Muscle of back (tissue), 11 donors: ENCODE data around the gene WRNIP1. TPM values are rescaled to one million over a fixed set of nuclear protein-coding genes. Genes with fewer than 3 reads are reported as not detected.
A peak's percentile ranks its signal among the peaks of the same experiment; 100 is the strongest.

Source experiments
- DNase-seq, 3 donors: peaks; one replicate each; pipeline versions ENCODE4 v3.0.0 to v3.0.0-alpha.2; 2013
- polyA plus RNA-seq, 10 donors: library from polyadenylated mRNA; unstranded; fragments of 120-200 nt; gene quantifications; one replicate each; pipeline ENCODE4 v1.2.1, GENCODE V29; 2013; ENCODE audit not compliant: insufficient read length in 10 of 10

WRNIP1 gene
- polyA plus RNA-seq, 10 donors, result 42.3 to 53.5 (median 48.9) TPM

DNA sequence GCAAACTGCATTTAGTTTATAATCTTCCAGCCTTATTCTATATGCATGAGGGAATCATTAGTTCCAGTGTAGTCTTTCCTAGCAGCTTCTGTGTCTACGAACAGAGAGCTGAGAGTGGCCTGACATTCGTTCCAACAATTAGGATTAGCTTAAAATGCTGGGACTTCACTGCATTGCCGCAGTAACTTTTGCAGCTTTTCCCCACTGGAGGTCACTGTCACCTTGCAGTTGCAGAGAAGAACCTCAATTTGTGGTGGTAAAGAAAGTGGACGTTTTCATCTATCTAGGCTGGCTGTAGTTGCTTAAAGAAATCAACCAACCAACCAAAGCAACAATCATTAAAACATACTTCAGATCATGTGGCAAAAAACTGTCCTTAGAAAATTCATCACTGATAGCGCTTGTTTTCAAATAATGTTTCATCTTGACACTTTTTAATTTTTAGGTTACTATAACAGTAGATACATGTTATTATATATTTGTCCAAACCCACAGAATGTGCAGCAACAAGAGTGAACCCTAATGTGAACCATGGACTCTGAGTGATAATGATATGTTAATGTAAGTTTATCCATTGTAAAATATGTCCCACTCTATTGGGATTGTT, 26.7 kb upstream of the WRNIP1 start:
- peak; percentile 47 to 78 (median 65) for DNase-seq

DNA sequence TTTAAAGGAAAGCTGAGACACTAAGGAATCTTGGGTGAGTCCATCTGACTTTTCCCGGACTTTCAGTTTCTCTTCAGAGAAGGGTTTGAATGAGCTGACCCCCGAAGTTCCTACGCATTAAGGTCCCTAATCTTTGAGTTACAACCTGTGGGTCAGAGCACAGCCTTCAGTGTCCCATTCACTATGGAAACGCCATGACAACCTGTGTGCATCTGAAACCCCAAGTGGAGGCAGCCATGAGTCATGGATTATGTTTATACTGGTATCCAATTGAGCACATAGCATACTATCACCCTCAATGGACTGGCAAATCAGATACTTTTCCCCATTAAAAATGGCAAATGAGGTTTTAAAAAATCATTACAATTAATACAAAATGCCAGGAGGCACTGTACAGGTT, 25.9 kb upstream of the WRNIP1 start:
- DNase-seq, result no peak

DNA sequence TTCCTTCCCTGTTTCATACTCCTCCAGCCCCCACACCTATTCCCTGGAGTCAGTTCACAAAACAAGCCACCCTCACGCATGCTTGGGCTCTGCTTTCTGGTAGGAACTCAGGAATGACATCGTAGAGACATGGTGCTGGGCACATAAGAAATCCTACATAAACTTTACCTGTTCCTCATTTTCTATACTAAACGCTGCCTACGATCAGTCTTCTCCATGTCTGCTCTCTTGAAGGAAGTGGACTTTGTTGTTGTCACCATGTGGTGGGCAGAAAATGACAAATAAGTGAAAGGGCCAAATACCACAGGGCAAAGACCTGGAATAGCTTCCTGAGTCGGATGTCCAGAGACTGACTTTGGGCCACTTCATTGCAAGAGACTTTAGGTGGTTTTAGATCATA, 24.6 kb upstream of the WRNIP1 start:
- DNase-seq, result no peak

DNA sequence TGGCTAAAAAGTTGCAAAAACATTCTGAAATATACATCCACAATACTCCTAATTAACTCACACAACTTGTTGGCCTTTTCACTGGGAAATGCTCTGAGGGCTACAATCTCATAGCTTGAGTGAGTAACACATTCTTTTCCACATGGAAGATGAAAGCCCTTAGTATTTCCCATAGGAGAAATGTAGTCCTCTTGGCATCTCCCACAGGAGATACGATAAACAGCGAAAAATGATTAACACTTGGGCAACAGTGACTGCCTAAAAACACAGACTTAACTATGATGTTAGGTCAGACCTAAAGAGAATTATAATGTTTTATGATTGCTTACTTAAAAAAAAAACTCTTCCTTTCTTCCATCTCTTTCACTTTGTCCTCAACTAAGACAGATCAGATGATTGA, 23.4 kb upstream of the WRNIP1 start:
- no peak for DNase-seq

DNA sequence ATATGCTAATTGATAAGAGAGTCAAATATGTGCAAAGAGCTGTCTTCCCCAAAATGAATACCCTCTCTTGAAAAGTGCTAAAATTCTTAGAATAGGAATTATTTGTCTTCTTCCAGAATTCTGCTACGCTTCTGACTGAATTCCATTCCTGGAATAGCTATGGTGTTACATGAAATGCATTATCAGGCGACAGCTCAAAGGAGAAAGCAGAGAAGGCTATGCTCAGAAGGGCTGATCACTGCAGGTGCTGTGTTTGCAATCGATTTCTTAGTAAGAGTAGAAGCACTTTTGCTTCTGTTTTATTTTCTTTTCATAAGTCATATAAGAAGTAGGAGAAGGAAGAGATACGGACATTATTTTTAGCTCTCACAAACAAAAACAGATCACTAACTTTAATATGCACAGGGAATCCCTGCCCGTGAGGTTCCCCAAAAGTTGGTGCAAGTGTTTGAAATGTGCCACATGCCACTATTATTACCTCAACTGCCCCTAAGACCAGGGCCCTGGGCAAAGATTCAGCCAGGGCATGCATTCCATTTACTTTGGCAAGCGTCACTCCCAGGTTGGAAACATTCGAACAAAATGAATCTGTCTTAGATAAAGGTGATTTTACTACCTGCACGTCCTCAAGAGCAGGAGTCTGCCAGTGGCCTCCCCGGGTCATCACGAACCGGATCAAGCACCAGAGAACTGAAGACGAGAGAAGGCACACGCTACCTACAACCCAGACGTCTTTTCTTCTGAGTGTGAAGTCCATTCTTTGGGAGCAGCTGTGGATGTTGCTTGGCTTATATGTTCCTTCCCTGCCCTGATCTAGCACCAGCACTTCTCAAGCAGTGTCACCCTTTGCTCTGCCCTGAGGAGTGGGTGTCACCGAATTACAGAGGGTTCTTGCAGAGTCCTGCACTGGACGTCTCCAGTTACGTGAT, 21.6 kb upstream of the WRNIP1 start:
- DNase-seq, result peak in 1 of 3 donors; percentile 10

DNA sequence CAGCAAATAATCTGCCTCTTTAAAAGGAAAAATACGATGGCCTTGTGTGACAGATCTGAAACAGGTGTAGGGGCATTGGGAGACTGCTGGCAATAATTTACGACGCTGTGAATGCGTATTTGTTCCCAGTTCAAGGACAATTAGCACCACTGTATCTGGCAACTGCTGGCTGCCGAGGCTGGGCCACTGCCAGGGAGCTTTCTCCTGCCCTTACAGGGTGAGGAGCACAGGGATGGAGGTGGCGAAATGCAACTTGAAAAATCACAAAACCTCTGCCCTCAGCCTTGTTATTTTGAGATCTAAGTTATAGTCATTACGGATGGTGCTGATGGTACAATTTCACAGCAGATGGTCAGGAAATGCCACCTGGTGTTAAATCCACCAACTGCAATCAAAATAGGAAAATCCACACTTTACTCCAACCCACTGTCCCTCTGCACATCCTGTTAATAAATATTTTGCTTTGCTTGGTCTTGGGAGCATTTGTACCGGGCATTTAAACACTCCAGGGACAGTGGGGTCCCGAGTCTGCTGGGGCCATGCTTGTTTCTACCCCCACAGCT, 20.9 kb upstream of the WRNIP1 start:
- peak in 1 of 3 donors; percentile 41 for DNase-seq

DNA sequence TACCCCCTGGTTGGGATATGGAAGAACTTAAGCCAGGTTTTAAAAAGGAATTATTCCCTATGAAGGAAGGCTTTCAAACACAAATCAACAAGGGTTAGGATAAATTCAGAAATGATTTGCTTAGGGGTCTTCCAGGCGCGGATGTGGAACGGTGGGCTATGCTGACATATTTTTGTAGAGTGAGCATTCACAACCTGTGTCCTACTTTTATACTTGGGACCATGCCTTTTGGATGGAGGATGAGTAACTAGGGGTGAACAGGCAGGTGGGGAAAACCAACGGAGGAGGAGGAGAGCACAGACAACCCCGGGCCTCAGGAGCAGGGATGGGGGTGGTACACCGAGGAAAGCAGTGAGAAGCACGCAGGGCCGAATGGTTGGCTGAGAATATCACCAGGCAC, 20.4 kb upstream of the WRNIP1 start:
- DNase-seq, result no peak

DNA sequence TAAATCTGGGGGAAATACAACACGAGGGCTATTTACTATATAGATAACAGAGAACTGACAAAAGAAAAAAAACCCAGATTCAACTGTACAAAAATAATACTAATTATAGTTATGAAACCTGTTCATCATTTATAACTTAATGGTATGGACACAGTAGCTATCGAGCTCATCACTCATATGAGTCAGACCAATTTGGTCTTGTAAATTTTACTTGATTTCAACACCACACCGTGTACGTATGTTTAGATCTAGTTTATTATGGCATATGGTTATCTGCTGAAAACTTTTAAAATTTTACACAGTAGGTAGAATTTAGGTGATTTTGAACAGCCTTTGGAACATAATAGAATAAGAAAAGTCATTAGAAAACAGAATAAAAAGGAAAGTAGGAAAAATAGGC, 19.9 kb upstream of the WRNIP1 start:
- DNase-seq, result no peak

DNA sequence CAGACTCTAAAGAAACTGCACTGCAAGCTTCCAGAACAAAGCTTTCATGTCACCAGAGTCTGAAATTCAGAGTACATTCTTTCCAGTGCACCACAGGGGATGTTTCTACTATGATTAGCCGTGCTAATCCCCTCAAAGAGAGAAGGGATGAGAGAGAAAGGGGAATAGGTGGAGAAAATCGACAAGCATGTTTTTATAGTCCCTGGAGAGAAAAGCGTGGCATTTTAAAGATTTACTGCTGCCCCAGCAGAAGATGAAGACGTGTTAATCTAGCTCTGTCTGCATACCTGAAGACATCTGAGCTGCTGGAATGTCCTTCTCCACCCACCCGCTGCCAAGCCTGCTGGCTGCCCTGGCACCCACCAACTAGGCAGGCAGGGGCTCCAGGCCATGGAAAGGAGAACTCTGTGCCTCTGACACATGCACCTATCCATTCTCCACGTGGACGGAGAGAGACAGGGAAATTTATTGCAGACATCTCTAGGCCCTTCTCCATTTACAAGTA, 18.6 kb upstream of the WRNIP1 start:
- peak in 1 of 3 donors; percentile 57 for DNase-seq

DNA sequence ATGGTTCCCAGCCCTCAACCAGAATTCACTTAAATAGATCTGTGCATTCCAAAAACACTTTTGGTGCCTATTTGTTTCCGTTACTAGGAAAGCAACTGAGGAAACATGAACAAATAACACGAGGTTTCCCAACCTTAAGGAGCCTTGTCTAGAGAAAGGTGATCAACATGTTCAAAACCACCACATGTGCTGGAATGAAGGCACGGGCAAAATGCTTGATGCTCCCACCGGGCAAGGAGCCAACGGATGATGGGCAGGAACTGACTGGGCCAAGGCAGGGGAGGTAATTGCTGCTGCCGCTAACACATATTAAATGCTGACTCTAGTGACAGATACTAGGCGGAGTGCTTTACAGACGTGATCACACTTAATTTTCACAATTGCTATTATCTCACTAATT, 17.0 kb upstream of the WRNIP1 start:
- DNase-seq, result no peak

DNA sequence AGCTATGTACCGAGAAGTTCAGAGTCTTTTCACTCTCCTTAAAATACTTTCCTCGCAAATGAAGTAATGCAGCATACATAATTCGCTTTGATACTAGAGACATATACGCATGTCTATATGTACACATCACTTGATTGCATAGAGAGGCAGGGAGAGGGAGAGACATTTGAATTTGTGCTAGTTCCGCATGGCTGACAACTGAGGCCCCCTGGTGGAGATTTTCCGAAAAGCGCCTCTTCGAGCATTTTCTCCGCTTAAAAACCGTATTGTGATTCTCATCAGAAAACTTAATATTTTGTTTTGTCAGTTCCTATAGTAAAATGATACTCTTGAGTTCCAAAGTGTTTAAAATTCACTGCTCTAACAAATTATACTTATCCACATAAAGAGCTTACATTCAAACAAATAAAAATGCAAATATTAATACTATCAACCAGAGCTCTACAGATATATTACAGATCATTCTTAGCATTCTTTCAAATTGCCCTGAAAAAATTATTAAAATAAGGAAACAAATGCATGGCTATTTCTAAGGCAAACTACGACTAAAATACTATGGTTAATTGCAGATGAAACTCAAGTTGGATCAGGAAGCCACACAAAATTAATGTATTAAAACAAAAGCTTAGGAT, 15.1 kb upstream of the WRNIP1 start:
- peak; percentile 53 to 85 (median 79) for DNase-seq

DNA sequence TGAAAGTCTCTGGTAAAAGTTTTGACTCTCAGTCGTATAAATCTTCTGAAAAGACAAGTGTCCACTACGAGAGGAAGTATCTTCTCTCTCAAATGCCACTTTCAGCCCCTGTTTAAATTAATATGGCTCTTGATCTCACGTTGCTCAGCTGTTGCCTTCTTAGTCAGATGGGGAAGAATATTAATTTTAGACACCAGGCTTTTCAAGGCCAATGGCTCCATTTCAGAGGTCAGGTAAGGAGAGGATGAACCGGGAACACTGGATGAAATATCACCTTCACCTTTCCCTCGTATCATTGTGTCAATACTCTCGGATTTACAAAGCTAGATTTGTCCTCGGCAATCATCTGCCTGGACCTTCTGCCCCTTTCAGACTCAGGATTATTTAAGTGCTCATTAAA, 14.4 kb upstream of the WRNIP1 start, which contains the start of gene MYLK4:
Gene MYLK4, minus strand, starts transcription at position 91 of the 400 bp plus-strand sequence. CDS start 1,628 bp downstream, outside the sequence.
- DNase-seq, result no peak

DNA sequence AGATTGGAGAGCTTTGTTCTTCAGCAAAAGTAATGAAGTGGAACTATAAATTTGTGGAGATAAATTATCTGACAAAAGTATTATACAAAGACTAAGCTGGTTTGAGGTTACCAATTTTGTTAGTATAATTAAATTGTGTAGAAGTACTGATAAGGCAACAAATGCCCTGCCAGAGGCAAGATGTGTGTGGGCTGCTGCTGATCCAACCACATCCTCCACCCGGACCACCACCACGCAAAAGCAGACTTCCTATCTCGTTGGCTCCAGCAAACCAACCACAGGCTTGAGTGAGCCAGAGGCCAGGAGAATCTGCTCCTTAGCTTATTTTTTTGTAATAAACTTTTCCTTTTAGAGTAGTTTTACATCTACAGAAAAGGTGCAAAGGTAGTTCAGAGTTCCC, 13.3 kb upstream of the WRNIP1 start:
- DNase-seq, result no peak

DNA sequence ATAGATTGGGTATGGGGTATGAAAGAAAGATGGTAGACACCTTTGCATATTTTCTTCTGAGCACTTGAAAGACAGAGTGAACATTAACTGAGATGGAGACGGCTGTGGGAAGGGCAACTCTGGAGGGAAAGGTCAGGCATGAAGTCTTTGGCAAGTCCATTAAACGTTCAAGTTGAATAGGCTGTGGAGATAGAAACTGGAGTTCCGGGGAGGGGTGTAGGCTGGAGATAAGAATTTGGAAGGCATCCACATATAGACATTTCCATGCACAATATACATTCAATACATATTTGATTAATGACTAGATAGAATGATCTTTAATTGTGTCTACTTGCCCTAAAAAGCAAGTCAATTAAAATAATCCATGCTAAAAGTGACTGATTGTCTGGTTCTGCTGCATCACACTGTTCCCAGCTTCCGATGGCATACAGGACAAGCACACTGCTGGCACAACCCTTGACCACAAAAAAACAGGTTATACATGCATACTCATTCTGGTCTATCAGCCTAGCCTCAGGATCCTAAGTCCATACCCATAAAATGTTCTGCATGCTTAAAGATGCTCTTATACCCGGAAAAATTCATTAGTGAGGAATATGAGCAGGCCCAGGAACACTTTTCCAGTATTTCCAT, 12.6 kb upstream of the WRNIP1 start:
- DNase-seq, result no peak

DNA sequence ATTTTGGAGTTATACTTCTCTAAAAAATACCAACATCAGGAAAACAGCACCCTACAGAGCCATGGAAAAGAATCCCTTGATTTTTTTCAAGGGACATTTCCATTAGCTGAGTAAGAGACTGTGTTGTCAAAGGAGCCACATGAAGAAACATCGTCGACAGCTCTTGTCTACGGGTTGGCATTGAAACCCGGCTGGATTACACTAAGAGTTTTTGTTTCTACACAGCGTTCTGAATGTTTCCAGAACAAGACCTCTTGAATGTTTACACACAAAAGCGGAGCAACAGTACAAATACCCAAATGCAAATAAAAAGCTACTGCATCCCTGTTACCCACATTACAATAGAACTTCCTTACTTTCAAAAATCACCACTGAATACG, 12.1 kb upstream of the WRNIP1 start:
- no peak for DNase-seq

DNA sequence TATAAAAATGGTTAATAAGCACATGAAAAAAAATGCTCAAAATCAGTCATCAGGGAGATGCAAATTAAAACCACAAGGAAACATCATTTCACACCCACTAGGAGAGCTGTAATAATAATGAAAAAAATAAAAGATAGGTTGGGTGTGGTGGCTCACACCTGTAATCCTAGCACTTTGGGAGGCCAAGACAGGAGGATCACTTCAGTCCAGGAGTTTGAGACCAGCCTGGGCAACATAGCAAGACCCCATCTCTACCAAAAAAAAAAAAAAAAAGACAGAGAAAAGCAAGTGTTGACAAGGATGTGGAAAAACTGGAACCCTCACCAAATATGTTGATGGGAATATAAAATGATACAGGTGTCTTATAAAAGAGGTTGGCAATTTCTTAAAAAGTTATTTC, 11.4 kb upstream of the WRNIP1 start:
- DNase-seq, result no peak

DNA sequence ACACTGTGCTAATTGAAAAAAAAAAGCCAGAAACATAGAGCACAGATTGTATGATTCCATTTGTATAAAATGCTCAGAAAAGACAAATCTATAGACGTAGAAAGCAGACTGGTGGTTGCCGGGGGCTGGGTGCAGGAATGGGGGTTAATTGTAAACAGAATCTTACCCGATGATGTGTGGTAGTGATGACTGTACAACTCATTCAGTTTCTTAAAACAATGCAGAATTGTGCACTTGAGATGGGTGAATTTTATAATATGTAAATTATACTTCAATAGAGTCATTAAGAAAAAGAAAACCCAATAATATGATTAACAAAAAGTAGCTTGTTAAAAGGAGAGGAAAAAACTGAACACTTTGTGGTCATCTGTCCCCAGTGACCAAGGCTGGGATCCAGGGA, 10.8 kb upstream of the WRNIP1 start:
- no peak for DNase-seq

DNA sequence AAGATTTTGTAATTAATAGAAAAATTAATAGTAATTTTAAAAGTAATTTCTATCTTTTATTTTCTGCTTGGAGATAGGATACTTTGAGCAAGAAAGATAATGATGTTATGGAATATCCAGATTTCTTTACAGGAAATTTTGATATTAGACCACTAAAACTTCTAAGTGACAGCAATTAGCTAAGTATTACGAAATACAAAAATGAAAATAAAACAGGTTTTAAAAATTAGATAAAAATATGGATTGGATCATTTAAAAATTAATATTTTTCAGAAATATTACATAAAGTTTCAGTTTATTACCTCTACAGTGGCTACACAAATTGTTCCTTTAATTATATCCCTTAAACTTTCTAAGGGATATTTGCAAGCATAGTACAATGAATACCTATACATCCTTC, 10.3 kb upstream of the WRNIP1 start:
- no peak for DNase-seq

DNA sequence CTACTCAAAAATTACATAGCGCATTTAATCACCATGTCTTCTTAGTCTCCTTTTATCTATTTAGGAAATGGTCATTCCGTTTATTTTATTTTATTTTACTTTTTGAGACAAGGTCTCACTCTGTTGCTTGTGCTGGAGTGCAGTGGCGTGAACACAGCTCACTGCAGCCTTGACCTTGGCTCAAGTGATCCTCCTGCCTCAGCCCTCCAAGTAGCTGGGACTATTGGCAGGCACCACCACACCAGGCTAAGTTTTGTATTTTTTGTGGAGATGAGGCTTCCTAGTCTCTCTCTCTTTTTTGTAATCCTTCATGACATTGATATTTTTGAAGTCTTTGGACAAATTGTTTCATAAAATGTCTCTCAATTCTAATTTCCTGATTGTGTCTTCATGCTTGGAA, 9.7 kb upstream of the WRNIP1 start:
- no peak for DNase-seq

DNA sequence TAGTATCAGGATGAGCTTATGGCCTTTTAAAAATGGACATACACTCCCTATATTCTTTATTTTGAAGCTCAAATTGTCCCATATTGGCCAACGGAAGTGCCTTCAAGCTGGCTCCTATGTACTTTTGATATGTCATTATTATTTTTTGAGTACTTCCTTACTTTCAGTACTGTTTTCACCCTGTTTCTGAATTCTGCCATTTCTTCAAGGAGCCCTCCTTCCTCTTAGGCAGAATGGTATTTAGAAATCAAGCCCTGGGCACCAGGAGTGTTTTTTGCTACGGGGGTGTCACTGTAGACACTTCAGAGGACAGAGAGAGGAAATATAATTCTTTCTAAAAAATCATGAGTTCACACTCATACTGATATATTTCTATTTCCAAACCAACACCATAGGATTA, 9.0 kb upstream of the WRNIP1 start:
- no peak for DNase-seq

DNA sequence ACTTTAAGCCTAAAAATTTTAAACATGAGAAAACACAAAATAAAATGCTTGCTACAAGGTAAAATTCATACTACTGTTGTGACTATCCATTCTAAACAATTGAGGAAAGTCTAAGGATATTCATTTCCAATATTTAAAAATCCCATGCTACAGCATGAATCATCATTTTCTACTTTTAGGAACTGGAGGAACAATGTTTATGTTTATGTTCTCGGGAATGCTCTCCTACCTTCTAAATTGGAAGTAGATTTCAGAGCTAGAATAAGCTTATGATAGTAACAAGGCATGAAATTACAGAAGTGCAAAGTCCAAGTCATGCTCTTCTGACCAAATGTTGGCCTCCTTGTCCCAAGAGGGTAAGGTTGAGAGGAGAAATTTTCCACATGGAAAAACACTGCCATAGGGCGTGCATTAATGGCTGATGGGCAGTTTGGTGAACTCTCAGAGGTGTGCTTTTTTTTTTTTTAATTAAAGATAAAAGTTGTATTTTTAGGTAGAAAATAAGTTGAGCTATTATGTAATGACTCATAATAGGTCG, 8.4 kb upstream of the WRNIP1 start:
- no peak for DNase-seq

DNA sequence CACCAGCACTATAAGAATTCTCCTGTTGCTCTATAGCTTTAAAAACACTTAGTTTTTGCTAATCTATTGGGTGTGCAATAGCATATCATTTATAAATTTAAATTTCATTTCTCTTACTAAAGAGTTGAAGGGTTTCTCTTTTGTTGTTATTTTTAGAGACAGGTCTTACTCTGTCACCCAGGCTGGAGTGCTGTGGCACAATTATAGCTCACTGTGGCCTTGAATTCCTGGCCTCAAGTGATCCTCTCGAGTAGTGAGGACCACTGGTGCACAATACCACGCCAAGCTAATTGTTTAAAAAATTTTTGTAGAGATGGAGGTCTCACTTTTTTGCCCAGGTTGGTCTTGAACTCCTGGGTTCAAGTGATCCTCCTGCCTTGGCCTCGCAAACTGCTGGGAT, 6.2 kb upstream of the WRNIP1 start:
- no peak for DNase-seq
